Activated naive CD4-positive, alpha-beta T cell treated with anti-CD3 and anti-CD28 coated beads, Interleukin-2, amount 50 U/mL, for 72 hours (primary cell): ENCODE measurements around the gene AIG1. TPM values are rescaled to one million over a fixed set of nuclear protein-coding genes. Genes with fewer than 3 reads are reported as not detected.
A peak's percentile ranks its signal among the peaks of the same experiment; 100 is the strongest.
"Not testable (repeated sequence)": the region's sequence is repeated elsewhere in the genome, so short reads cannot be mapped to it uniquely, and the experiment has no call there.

Source experiments
- ATAC-seq, 2 donors: fragments of 150-1000 bp; cut with Tn5 transposase; 2 replicates each; pipeline ENCODE4 v1.10.0; 2021; ENCODE audit warnings: mild to moderate bottlenecking in 2 of 2, moderate library complexity in 2 of 2
- DNase-seq, 2 donors: peaks; one replicate each; pipeline ENCODE4 v3.0.0; 2021 to 2022; ENCODE audit warnings: low spot score in 2 of 2
- H3K27ac Mint-ChIP-seq, 2 donors: one replicate each; pipeline ENCODE4 v1.8.0; 2022; ENCODE audit warnings: mild to moderate bottlenecking in 2 of 2, mixed read lengths in 2 of 2
- H3K36me3 Mint-ChIP-seq, 2 donors: one replicate each; pipeline ENCODE4 v1.8.0; 2022; ENCODE audit warnings: mixed read lengths in 2 of 2
- H3K9me3 Mint-ChIP-seq, 2 donors: one replicate each; pipeline ENCODE4 v1.8.0; 2022; ENCODE audit warnings: mixed read lengths in 2 of 2
- total RNA-seq, 2 donors: library from RNA; stranded (reverse); gene quantifications; one replicate each; pipeline ENCODE4 v1.2.3, GENCODE V29; 2022

Gene AIG1, protein sequence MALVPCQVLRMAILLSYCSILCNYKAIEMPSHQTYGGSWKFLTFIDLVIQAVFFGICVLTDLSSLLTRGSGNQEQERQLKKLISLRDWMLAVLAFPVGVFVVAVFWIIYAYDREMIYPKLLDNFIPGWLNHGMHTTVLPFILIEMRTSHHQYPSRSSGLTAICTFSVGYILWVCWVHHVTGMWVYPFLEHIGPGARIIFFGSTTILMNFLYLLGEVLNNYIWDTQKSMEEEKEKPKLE
- 10 to 100 TPM; 15.5 to 34.8 TPM for total RNA-seq

DNA sequence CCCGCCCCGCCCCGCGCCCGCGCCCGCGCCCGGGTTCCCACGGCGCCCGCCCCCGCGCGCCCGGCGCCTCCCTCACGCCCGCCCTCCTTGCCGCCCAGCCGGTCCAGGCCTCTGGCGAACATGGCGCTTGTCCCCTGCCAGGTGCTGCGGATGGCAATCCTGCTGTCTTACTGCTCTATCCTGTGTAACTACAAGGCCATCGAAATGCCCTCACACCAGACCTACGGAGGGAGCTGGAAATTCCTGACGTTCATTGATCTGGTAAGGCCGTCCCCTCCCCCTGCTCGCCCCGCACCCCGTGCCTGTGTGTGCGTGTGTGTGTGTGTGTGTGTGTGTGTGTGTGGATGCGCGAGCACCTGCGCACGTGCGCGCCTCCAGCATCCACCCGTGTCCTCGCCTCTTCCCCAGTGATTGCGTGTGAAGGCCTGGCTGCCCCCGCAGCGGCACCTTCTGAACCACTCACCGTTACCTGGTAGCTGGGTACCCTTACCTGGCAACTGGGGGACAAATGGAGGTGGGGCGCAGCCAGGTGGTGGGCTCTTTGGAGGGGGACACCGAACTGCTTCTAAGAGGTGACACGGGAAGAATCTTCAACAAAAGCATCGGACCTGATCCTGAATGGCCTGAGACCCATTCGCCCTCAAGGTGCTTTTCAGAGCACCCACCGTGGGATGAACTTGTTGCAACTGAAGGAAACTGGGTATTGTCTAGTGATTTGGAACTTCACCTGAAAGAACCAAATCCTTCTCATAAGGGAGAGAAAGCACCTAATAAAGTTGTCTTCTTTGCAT is at the start of gene AIG1:
AIG1 (plus strand) TSS at position 84 of the 791 bp plus-strand sequence; CDS start at position 121, 37 bp downstream.
- ATAC-seq (peak; percentile 66 to 67), DNase-seq (peak in 1 of 2 donors; percentile 71)
- H3K27ac Mint-ChIP-seq, result peak within 1 kb of the TSS; percentile 98
- peaks cover 7 to 30% of the 10 kb centered on the region in 2 donors for H3K36me3 Mint-ChIP-seq
- H3K9me3 Mint-ChIP-seq, result peaks cover 0 to 9% of the 10 kb centered on the region in 2 donors

DNA sequence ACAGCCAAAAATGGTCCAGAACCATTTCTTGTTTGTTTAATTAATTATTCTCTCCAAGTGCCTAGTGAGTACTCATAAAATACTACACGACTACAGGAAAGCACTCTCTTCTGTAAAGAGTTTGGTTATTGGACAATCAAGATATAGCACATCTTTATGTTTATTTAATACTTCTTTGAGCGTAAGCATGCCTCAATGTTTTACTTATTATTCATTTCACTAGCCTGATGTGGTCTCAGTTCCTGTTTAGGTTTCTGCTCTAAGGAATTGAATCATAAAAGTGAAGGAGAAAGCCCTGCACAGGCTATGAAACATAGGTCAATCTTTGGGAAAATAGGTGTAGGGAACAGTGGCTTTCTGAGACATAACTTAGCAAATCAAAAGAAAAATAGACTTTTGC is 45.9 kb upstream of the AIG1 start:
- peaks cover 0 to 5% of the 10 kb centered on the region in 2 donors for H3K9me3 Mint-ChIP-seq
- peak in 1 of 2 donors; percentile 31 for ATAC-seq
- no peak for DNase-seq
- peaks cover 0 to 5% of the 10 kb centered on the region in 2 donors for H3K36me3 Mint-ChIP-seq
- H3K27ac Mint-ChIP-seq, result no peak overlapping the region

DNA sequence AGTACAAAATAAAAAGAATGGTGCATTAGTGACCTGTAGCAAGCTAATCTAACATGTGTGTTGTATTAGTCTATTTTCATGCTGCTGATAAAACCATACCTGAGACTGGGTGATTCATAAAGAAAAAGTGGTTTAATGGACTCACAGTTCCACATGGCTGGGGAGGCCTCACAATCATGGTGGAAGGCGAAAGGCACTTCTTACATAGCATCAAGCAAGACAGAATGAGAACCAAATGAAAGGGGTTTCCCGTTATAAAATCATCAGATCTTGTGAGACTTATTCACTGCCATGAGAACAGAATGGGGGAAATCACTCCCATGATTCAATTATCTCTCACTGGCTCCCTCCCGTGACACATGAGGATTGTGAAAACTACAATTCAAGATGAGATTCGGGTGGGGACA is 45.4 kb upstream of the AIG1 start:
- ATAC-seq, result peak; percentile 52 to 77
- peaks cover 0 to 5% of the 10 kb centered on the region in 2 donors for H3K9me3 Mint-ChIP-seq
- DNase-seq, result no peak

DNA sequence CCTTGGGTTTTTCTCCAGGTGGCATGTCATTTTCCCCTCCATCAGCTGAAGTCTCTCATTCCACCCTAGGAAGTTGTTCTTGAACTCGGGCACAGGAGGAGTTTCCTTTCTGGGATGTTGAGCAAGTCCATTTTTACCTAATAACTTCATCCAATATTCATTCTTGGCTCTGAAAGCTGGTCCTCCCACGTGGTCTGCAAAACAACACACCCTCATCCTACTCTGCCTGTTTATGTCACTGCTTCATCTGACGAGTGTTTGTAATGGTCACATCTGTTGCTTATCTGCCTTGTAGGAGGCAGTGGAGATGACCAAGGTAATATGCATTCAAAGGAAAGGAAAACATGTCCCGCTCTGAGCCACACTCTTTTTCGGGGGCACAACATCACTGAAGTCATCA is 41.7 kb upstream of the AIG1 start:
- H3K36me3 Mint-ChIP-seq, result peaks cover 0 to 17% of the 10 kb centered on the region in 2 donors
- H3K9me3 Mint-ChIP-seq, result peaks cover 0 to 14% of the 10 kb centered on the region in 2 donors
- ATAC-seq, result no peak
- H3K27ac Mint-ChIP-seq, result no peak overlapping the region
- no peak for DNase-seq

More for the DNA sequence above, 45.4 kb upstream of the AIG1 start:
- Mint-ChIP-seq H3K36me3 (peaks cover 0 to 6% of the 10 kb centered on the region in 2 donors), H3K27ac (no peak overlapping the region)

DNA sequence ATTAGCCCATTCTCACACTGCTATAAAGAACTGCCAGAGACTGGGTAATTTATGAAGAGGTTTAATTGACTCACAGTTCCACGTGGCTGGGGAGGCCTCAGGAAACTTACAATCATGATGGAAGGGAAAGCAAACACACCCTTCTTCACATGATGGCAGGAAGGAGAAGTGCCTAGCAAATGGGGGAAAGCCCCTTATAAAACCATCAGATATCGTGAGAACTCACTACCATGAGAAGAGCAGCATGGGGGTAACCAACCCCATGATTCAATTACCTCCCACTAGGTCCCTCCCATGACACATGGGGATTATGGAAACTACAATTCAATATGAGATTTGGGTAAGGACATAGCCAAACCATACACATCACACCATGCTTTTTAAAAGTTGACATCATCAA is 39.8 kb upstream of the AIG1 start:
- not testable (repeated sequence) for DNase-seq, H3K27ac Mint-ChIP-seq
- H3K9me3 Mint-ChIP-seq, result peaks cover 0 to 12% of the 10 kb centered on the region in 2 donors
- peaks cover 0 to 21% of the 10 kb centered on the region in 2 donors for H3K36me3 Mint-ChIP-seq
- ATAC-seq, result peak in 1 of 2 donors; percentile 76

DNA sequence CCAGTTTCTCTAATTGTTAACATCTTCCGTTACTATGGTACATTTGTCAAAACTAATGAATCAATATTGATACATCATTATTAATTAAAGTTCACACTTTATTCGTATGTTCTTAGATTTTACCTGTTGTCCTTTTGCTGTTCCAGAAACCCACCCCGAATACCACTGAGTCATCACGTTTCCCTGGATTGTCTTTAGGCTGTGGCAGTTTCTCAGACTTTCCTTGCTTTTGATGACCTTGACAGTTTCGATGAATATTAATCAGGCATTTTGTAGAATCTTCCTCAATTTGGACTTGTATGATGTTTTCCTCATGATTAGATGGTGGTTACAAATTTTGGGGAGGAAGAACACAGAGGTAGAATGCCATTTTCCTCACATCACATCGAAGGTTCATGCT is 39.1 kb upstream of the AIG1 start:
- Mint-ChIP-seq H3K9me3 (peaks cover 0 to 16% of the 10 kb centered on the region in 2 donors), H3K36me3 (peaks cover 0 to 25% of the 10 kb centered on the region in 2 donors), H3K27ac (no peak overlapping the region)
- DNase-seq (no peak), ATAC-seq (no peak)

DNA sequence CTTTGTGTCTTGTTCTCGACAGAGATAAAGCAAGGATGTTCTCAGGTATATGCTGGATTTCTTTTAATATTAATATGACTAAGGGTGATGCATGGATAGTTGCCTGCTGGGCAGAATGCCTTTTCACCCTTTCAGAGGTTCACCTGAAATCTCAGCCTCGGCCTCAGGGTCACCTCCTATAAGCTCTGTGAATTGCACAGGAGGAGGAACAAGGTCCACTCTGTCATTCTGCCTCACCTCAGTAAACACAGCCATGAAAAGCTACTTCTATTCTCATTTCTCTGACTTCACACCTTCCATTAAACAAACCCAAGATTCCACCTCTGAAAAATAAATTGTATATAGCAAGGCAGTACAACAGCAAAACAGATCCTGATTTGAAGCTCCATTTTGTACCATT is 38.1 kb upstream of the AIG1 start:
- DNase-seq (no peak), ATAC-seq (no peak)
- peaks cover 0 to 25% of the 10 kb centered on the region in 2 donors for H3K36me3 Mint-ChIP-seq
- H3K27ac Mint-ChIP-seq, result no peak overlapping the region
- H3K9me3 Mint-ChIP-seq, result peaks cover 0 to 16% of the 10 kb centered on the region in 2 donors

DNA sequence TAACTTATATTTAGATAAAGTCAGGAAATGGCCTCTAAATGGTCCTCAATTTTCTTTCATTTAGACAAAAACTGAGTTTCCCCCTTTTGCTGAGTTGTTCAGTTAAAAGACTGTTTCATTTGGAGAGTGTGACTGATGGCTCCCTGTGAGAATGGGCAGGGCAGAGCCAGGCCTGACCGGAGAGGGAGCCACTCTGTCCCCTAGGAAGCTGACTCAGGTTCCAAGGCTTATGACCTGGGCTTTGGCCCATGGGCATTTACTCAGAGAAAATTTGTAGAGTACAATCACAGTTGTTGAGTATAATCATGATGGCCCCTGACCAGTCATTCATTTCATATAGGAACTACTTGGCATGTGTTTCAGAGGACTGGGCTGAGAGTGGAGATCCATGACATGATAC is 37.0 kb upstream of the AIG1 start:
- no peak overlapping the region for H3K27ac Mint-ChIP-seq
- peaks cover 0 to 25% of the 10 kb centered on the region in 2 donors for H3K36me3 Mint-ChIP-seq
- no peak for ATAC-seq

DNA sequence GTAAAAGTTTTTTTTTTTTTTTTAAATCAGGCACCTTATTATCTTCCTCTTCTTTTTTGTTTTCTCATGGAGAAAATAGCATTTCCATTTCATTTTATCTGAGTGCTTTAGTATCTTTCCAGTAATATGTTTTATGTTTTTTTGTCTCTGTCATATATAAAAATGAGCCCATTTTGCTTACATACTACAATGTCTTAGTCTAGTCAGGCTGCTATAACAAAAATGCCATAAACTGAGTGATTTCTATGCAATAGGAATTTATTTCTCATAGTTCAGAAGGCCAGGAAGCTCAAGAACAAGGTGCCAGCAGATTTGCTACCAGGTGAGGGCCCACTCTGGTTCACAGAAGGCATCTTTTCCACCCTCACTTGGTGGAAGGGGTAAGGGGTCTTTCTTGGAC is 35.7 kb upstream of the AIG1 start:
- Mint-ChIP-seq H3K27ac (no peak overlapping the region), H3K9me3 (peaks cover 0 to 16% of the 10 kb centered on the region in 2 donors), H3K36me3 (peaks cover 0 to 20% of the 10 kb centered on the region in 2 donors)
- DNase-seq, result no peak
- no peak for ATAC-seq

More for the DNA sequence above, 37.0 kb upstream of the AIG1 start:
- no peak for DNase-seq
- H3K9me3 Mint-ChIP-seq, result peaks cover 0 to 16% of the 10 kb centered on the region in 2 donors

DNA sequence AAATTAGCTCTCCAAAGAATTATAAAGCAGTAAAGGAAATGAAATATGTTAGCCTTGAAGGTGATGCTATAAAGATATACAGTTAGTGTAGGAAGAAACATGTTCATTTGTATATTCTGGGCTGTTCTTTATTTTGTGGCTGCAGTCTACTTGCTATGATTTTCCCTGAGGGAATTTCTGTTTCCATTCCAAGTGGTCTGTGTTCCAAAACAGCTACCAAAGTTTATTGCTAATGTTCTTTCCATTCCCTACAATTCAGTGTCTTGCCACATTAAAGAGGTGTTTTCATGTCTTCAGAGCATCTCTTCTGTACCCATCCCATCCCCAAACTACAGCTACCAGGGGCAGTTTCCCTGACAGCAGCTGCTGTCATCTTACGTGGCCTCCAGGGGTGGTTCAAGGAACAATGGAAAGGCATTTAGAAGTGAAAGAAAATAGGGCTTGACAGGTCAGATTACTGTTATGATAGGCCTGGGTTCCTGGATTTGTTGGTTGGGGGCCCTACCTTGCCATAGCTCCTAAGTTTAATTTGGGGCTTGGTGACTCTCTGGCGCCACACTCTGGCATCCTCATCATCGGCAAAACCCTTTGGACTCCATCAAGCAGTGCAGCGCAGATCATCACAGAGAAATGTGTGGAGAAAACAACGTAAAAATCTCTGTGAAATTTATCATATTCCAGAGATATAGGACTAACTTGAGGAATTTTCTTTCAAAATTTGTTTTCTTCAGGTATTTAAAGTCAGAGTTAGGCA is 33.8 kb upstream of the AIG1 start:
- DNase-seq, result peak in 1 of 2 donors; percentile 45
- peaks cover 0 to 8% of the 10 kb centered on the region in 2 donors for H3K9me3 Mint-ChIP-seq
- no peak overlapping the region for H3K27ac Mint-ChIP-seq
- peak; percentile 48 to 54 for ATAC-seq
- H3K36me3 Mint-ChIP-seq, result peaks cover 0 to 10% of the 10 kb centered on the region in 2 donors

DNA sequence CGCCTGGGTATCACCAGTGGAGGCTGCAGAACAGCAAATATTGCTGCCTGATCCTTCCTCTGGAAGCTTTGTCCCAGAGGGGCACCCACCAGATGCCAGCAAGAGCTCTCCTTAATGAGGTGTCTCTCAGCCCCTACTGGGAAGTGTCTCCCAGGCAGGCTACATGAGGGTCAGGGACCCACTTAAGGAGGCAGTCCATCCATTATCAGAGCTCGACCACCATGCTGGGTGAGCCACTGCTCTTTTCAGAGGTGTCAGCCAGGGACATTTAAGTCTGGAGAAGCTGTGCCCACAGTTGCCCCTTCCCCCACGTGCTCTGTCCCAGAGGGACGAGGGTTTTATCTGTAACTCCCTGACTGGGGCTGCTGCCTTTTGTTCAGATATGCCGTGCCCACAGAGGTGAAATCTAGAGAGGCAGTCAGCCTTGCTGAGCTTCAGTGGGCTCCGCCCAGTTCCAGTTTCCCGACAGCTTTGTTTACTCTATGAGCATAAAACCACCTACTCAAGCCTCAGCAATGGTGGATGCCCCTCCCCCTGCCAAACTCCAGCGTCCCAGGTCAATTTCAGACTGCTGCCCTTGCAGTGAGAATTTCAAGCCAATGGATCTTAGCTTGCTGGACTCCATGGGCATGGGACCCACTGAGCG is 25.9 kb upstream of the AIG1 start:
- no peak for ATAC-seq
- Mint-ChIP-seq H3K27ac (no peak overlapping the region), H3K9me3 (peaks cover 0 to 7% of the 10 kb centered on the region in 2 donors), H3K36me3 (peaks cover 0 to 7% of the 10 kb centered on the region in 2 donors)
- DNase-seq, result no peak

DNA sequence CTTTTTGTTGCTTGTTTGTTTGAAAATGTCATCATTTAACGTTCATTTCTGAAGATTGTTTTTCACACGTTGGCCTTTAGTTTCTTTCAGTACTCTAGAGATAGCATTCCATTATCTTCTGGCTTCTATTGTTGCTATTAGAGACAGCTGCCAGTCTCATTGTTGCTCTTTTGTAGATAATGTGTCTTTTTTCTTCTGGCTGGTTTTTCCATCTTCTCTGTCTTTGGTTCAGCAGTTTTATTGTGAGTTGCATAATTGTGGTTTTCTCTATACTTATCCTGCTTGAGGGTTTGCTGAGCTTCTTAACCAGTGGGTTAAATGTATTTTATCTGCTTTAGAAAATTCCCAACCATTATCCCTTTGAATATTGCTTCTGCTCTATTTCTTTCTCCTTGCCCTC is 23.2 kb upstream of the AIG1 start:
- Mint-ChIP-seq H3K36me3 (no peaks in the 10 kb centered on the region), H3K27ac (no peak overlapping the region), H3K9me3 (no peaks in the 10 kb centered on the region)
- no peak for ATAC-seq
- DNase-seq, result no peak

DNA sequence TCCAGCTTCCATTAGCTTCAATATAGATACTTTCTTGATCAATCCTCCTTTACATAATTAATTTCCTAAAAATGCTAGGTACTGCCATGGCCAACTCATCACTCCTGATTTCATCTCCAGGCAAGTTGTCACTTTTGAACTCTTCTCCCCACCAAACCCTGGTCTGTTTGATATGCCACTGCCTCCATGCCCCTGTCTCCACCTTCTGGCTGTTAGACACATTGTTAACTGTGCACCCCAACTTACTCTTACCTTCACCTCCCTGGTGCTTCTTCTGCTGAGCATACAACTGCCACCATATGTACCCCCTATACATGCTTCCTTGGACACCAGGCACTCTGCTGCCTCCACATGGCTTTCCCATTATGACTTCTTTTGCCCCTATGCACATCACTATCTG is 21.9 kb upstream of the AIG1 start:
- no peaks in the 10 kb centered on the region for H3K9me3 Mint-ChIP-seq
- no peaks in the 10 kb centered on the region for H3K36me3 Mint-ChIP-seq
- ATAC-seq (no peak), DNase-seq (no peak)
- no peak overlapping the region for H3K27ac Mint-ChIP-seq

DNA sequence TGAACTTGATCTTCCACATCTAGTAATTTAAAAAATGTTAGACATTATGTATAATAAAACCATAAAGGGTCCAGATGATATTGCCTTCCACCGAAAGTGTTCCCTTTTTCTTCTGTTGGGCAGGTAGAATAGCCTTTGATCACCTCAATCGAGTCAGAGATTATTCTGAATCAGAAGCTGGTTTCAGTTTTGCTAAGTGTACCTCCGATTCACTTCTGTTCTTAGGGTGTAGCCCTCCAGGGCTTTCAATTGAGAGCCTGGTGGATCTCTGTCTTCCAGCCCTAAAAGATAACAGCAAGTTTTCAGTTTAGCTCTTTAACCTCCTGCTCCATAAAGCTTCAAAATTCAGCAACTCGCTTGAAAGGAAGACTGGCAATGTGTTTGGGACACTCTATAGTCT is 21.1 kb upstream of the AIG1 start:
- Mint-ChIP-seq H3K36me3 (no peaks in the 10 kb centered on the region), H3K27ac (peak overlapping the region in 1 of 2 donors; percentile 37), H3K9me3 (peaks cover 3 to 4% of the 10 kb centered on the region in 2 donors)
- ATAC-seq, result peak; percentile 98 to 99
- DNase-seq, result peak in 1 of 2 donors; percentile 11

DNA sequence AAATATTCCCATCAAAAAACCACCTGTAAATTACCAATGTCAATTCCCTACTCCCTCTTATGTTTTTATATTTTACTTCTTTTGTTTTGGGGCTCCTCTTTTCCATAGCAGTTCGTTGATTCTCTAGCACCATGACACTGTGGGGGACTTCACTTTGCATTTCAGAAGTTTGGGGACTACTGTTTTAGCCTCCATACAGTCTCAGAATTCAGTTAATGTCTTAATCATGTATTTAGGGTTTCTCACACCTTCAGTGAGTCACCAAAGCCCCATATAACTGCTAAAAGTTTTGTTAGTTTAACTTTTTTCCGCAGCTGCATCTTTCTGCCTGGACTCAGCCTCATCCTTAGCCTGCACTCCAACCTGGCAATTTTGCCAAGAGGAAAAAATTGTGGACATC is 20.7 kb upstream of the AIG1 start:
- Mint-ChIP-seq H3K9me3 (peaks cover 3 to 4% of the 10 kb centered on the region in 2 donors), H3K36me3 (no peaks in the 10 kb centered on the region), H3K27ac (peak overlapping the region in 1 of 2 donors; percentile 37)
- ATAC-seq (peak; percentile 54 to 79), DNase-seq (no peak)

DNA sequence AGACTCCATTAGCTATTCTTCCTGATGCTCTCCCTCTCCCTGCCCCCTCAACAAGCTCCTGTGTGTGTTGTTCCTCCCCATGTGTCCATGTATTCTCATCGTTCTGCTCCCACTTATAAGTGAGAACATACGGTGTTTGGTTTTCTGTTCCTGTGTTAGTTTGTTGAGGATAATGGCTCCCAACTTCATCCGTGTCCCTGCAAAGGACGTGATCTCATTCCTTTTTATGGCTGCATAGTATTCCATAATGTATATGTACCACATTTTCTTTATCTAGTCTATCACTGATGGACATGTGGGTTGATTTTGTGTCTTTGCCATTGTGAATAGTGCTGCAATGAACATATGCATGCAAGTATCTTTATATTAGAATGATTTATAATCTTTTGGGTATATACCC is 16.3 kb upstream of the AIG1 start:
- ATAC-seq, H3K9me3 Mint-ChIP-seq, H3K27ac Mint-ChIP-seq, DNase-seq, H3K36me3 Mint-ChIP-seq: not testable (repeated sequence)
